Lower leg skin (tissue), 3 donors: Measurements from ENCODE around the gene RNASE2.
"Not testable (repeated sequence)": the region's sequence is repeated elsewhere in the genome, so short reads cannot be mapped to it uniquely, and the experiment has no call there.

Experiments
- CTCF ChIP-seq, 3 donors: fragments of 450-650 bp; IDR thresholded peaks; one replicate each; pipeline ENCODE4 v1.5.1; 2016; ENCODE audit warnings: antibody characterized with exemption in 3 of 3, mild to moderate bottlenecking in 3 of 3, moderate library complexity in 2 of 3
- POLR2A ChIP-seq, 2 donors: fragments of 450-650 bp; IDR thresholded peaks; one replicate each; pipeline ENCODE4 v1.6.1; 2016 to 2017; ENCODE audit warnings: antibody characterized with exemption in 2 of 2, mild to moderate bottlenecking in 1 of 2, moderate library complexity in 1 of 2

GRCh38 chr14:20955538-20955873 is 219 bp downstream of the RNASE2 start:
- not testable (repeated sequence) for TF ChIP-seq CTCF, POLR2A (IDR thresholded peaks at IDR 0.05)
